ENCODE data around the gene GRM7.
"Not testable (repeated sequence)": the region's sequence is repeated elsewhere in the genome, so short reads cannot be mapped to it uniquely, and the experiment has no call there.

Gene GRM7

DNA sequence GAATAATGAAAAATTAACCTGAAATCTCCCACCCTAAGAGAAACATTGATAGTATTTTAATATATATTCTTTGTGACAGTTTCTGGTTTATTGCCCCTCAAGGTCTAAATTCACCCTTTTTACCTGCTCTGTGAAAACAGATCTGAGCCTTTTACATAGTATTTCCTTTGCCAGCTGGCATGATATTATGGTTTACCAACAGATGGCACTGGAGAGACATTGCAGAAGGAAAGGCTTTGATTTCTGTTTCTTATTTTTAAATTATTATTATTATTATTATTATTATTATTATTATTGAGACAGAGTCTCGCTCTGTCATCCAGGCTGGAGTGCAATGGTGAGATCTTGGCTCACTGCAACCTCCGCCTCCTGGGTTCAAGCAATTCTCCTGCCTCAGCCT lies 74.5 kb downstream of the GRM7 start:
- in situ Hi-C loops (cut with HindIII; ENCODE audit: low sequenced_read_pairs); DNase-seq (ENCODE audit: low read depth); H3K4me3 ChIP-seq (ENCODE audit: low read depth, low read length): not testable (repeated sequence)
- TF ChIP-seq, protein P1, sequence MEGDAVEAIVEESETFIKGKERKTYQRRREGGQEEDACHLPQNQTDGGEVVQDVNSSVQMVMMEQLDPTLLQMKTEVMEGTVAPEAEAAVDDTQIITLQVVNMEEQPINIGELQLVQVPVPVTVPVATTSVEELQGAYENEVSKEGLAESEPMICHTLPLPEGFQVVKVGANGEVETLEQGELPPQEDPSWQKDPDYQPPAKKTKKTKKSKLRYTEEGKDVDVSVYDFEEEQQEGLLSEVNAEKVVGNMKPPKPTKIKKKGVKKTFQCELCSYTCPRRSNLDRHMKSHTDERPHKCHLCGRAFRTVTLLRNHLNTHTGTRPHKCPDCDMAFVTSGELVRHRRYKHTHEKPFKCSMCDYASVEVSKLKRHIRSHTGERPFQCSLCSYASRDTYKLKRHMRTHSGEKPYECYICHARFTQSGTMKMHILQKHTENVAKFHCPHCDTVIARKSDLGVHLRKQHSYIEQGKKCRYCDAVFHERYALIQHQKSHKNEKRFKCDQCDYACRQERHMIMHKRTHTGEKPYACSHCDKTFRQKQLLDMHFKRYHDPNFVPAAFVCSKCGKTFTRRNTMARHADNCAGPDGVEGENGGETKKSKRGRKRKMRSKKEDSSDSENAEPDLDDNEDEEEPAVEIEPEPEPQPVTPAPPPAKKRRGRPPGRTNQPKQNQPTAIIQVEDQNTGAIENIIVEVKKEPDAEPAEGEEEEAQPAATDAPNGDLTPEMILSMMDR (IDR thresholded peaks at IDR 0.05; ENCODE audit: low read depth, low read length, missing control alignments): peak; percentile 14

- H3K4me3 ChIP-seq (ENCODE audit: low read depth, low read length): no peak overlapping the region
- TF ChIP-seq, protein P1 (IDR thresholded peaks at IDR 0.05; ENCODE audit: low read depth, low read length, missing control alignments): no peak
- DNase-seq (ENCODE audit: low read depth): no peak
- in situ Hi-C loops (cut with HindIII; ENCODE audit: low sequenced_read_pairs): no loop called here
Observed at GRCh38 chr3:6935970-6936369, 75.1 kb downstream of the GRM7 start.

DNA sequence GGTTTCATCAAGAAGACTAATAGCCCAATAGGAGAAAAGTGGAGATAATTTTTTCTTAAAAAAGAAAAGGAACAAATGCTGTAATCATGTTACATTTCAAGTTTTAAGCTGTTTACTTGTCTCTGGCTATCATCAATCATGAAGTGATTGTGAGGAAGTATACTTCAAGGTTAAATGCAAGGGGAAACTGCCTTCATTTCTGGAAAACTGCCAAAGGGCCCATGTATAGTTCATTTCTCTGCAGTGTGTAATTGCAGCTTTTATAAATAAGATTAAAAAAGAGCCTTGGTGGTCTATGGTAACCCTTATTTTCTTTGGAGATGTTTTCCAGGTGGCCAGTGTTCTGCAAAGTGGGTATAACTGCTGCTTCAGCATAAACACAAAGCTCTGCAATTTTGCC lies 101.9 kb downstream of the GRM7 start:
- TF ChIP-seq, protein P1 (IDR thresholded peaks at IDR 0.05; ENCODE audit: low read depth, low read length, missing control alignments): no peak
- DNase-seq (ENCODE audit: low read depth): no peak
- in situ Hi-C loops (cut with HindIII; ENCODE audit: low sequenced_read_pairs): no loop called here
- H3K4me3 ChIP-seq (ENCODE audit: low read depth, low read length): no peak overlapping the region

DNA sequence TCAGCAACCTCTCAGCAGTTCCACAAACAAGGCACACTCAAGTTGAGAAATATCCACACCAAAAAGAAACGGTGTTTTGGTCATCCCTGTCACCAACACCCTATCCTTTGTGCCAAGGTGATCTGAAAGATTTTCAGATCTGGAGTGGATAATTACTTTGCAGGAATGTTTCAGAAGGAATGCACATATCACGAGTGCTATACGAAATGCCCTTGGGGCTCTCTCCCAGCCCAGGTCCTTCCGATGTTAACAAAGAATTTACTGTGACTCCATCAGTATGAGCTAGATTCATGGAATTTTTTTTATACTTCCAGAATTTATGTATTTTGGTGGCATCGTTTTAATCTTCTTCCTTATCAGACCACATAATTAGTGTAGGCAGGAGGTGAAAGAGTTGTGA lies 105.0 kb downstream of the GRM7 start:
- no peak for DNase-seq (ENCODE audit: low read depth)
- H3K4me3 ChIP-seq (ENCODE audit: low read depth, low read length): no peak overlapping the region
- TF ChIP-seq, protein P1 (IDR thresholded peaks at IDR 0.05; ENCODE audit: low read depth, low read length, missing control alignments): no peak
- in situ Hi-C loops (cut with HindIII; ENCODE audit: low sequenced_read_pairs): no loop called here

DNA sequence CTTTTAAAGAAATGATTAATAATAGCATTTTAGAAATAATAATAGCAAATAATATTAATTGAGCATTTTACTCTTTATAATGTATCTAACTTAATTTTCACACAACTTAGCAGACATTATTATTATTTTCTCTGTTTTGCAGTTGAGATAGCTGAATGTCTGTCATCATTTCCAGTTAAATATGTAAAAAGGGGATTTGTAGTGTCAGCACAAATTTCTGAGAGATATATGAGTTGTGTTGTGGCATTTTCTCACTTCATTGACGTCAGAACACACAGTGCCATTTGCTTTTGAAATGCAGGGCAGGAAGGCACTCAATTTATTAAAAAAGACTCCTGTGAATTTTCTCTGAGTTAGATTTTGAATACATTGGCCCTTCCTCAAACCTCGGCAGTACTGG lies 111.0 kb downstream of the GRM7 start:
- DNase-seq (ENCODE audit: low read depth): no peak
- in situ Hi-C loops (cut with HindIII; ENCODE audit: low sequenced_read_pairs): no loop called here

DNA sequence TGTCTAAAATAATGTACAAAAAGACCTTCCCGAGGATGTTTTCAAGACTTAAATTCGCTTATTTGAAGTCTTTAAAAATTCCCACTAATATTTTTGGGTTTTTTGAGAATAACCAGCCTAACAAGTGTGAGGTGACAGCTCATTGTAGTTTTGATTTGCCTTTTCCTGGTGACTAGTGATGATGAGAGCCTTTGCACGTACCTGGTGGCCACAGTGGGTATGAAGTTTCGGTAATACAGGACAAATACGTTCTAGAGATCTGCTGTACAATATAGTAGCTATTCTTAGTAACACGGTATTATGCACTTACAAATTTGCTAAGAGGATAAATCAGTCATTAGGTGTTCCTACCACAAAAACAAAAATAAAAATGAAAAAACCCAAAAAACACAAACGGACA lies 124.9 kb downstream of the GRM7 start:
- in situ Hi-C loops (cut with HindIII; ENCODE audit: low sequenced_read_pairs): no loop called here
- TF ChIP-seq, protein P1 (IDR thresholded peaks at IDR 0.05; ENCODE audit: low read depth, low read length, missing control alignments): no peak
- no peak for DNase-seq (ENCODE audit: low read depth)

More for the DNA sequence above, 111.0 kb downstream of the GRM7 start:
- TF ChIP-seq, protein P1 (IDR thresholded peaks at IDR 0.05; ENCODE audit: low read depth, low read length, missing control alignments): no peak
- H3K4me3 ChIP-seq (ENCODE audit: low read depth, low read length): no peak overlapping the region

More for the DNA sequence above, 124.9 kb downstream of the GRM7 start:
- H3K4me3 ChIP-seq (ENCODE audit: low read depth, low read length): no peak overlapping the region
